PFSK-1 (cell line): Measurements from ENCODE around the gene KSR2.

Experiments
- FOXP2 ChIP-seq: optimal IDR thresholded peaks from 2 replicates; pipeline ENCODE3; 2011; ENCODE audit warnings: borderline replicate concordance, control low read depth, inconsistent platforms; ENCODE audit not compliant: insufficient read depth; ENCODE audit errors: extremely low read length, extremely low read depth
- POLR2AphosphoS5 ChIP-seq: IDR thresholded peaks from 2 replicates; pipeline ENCODE4 v1.6.1; 2012; ENCODE audit warnings: low read depth, mild to moderate bottlenecking, control low read depth, low read length, moderate library complexity
- SIN3A ChIP-seq: IDR thresholded peaks from 2 replicates; pipeline ENCODE4 v1.6.1; 2012; ENCODE audit warnings: mild to moderate bottlenecking, low read length, moderate library complexity, borderline replicate concordance; ENCODE audit not compliant: insufficient read depth
- TAF1 ChIP-seq: IDR thresholded peaks from 2 replicates; pipeline ENCODE4 v1.6.1; 2012; ENCODE audit warnings: low read length, control low read depth, borderline replicate concordance; ENCODE audit not compliant: insufficient read depth
- TF ChIP-seq, protein P1 (sequence below), 2 experiments: IDR thresholded peaks; 2 replicates each; pipeline versions ENCODE4 v1.6.1 to v1.8.0; 2011 to 2012; ENCODE audit warnings: low read depth in 2 of 2, low read length in 2 of 2, control low read depth in 1 of 2, inconsistent platforms in 1 of 2, mild to moderate bottlenecking in 1 of 2, moderate library complexity in 1 of 2; ENCODE audit not compliant: insufficient read depth in 1 of 2

Gene KSR2

DNA sequence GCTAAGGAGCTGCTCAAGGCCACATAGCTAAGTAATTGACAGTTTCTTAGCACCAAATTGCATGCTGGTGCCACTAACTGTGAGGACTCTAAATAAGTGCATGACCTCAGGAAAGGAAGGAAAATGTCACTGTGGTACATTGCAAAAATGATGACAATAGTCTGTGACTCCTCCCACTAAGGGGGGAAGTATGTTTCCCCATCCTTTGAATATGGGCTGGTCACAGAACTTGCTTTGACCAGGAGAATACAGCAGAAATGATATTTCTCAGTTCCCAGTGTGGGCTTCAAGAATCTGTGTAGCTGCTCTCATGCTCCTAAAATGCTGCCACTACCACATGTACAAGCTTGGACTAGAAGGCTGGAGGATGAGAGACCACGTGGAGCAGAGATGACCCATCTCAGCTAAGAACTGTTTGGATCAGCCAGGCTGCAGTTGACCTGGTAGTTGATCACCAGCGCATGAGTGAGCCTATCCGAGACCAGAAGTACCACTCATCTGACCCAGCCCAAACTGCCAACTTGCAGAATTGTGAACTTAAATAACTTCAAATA, 565.1 kb downstream of the KSR2 start:
- TF ChIP-seq, protein P1, sequence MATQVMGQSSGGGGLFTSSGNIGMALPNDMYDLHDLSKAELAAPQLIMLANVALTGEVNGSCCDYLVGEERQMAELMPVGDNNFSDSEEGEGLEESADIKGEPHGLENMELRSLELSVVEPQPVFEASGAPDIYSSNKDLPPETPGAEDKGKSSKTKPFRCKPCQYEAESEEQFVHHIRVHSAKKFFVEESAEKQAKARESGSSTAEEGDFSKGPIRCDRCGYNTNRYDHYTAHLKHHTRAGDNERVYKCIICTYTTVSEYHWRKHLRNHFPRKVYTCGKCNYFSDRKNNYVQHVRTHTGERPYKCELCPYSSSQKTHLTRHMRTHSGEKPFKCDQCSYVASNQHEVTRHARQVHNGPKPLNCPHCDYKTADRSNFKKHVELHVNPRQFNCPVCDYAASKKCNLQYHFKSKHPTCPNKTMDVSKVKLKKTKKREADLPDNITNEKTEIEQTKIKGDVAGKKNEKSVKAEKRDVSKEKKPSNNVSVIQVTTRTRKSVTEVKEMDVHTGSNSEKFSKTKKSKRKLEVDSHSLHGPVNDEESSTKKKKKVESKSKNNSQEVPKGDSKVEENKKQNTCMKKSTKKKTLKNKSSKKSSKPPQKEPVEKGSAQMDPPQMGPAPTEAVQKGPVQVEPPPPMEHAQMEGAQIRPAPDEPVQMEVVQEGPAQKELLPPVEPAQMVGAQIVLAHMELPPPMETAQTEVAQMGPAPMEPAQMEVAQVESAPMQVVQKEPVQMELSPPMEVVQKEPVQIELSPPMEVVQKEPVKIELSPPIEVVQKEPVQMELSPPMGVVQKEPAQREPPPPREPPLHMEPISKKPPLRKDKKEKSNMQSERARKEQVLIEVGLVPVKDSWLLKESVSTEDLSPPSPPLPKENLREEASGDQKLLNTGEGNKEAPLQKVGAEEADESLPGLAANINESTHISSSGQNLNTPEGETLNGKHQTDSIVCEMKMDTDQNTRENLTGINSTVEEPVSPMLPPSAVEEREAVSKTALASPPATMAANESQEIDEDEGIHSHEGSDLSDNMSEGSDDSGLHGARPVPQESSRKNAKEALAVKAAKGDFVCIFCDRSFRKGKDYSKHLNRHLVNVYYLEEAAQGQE (IDR thresholded peaks at IDR 0.05; ENCODE audit: insufficient read depth in 1 of 2, low read depth in 2 of 2, low read length in 2 of 2), result no peak
- TF ChIP-seq SIN3A (no peak), TAF1 (no peak), POLR2AphosphoS5 (no peak), FOXP2 (no peak)
